Activated gamma-delta T cell treated with anti-CD3 and anti-CD28 coated beads, Interleukin-2, amount 50 U/mL, for 16 hours (primary cell): ENCODE results near the gene INHBA.

Experiments used
- DNase-seq: peaks from one replicate; pipeline ENCODE4 v3.0.0-alpha.2; 2020; ENCODE audit warnings: low read depth

The INHBA gene

GRCh38 chr7:41711283-41712064 lies 8.6 kb upstream of the INHBA start:
- no peak for DNase-seq

- DNase-seq: no peak
Observed at GRCh38 chr7:41710838-41711237, 7.9 kb upstream of the INHBA start.

GRCh38 chr7:41709621-41710020 lies 6.7 kb upstream of the INHBA start:
- no peak for DNase-seq

- no peak for DNase-seq
Observed at GRCh38 chr7:41708581-41709358, 5.9 kb upstream of the INHBA start.

- DNase-seq: no peak
Observed at GRCh38 chr7:41706228-41706930, 3.5 kb upstream of the INHBA start.

- DNase-seq: peak; percentile 22
Observed at GRCh38 chr7:41705109-41705901, 2.4 kb upstream of the INHBA start.

GRCh38 chr7:41701068-41701941 lies 1.6 kb downstream of the INHBA start:
- DNase-seq: no peak

- no peak for DNase-seq
Observed at GRCh38 chr7:41700044-41700471, 2.8 kb downstream of the INHBA start.

- DNase-seq: no peak
Observed at GRCh38 chr7:41699516-41699915, 3.4 kb downstream of the INHBA start.

GRCh38 chr7:41698726-41699125 lies 4.2 kb downstream of the INHBA start:
- no peak for DNase-seq

GRCh38 chr7:41698114-41698513 lies 4.8 kb downstream of the INHBA start:
- DNase-seq: no peak

- no peak for DNase-seq
Observed at GRCh38 chr7:41696323-41696916, 6.5 kb downstream of the INHBA start.

- DNase-seq: no peak
Observed at GRCh38 chr7:41695661-41696322, 7.1 kb downstream of the INHBA start.

- no peak for DNase-seq
Observed at GRCh38 chr7:41694495-41694894, 8.4 kb downstream of the INHBA start.

GRCh38 chr7:41693150-41693997 lies 9.5 kb downstream of the INHBA start:
- no peak for DNase-seq

GRCh38 chr7:41692251-41692650 lies 10.6 kb downstream of the INHBA start:
- DNase-seq: no peak

GRCh38 chr7:41691286-41692190 lies 11.4 kb downstream of the INHBA start:
- DNase-seq: no peak

- DNase-seq: no peak
Observed at GRCh38 chr7:41689815-41690214, 13.1 kb downstream of the INHBA start.
